ENCODE measurements around the gene MTX1. TPM values are rescaled to one million over a fixed set of nuclear protein-coding genes. Genes with fewer than 3 reads are reported as not detected.

The MTX1 gene
- total and polyA plus RNA-seq, 2 of the 4 experiments (the other 2 are of a cell fraction) = 67.2 to 73.7 TPM

DNA sequence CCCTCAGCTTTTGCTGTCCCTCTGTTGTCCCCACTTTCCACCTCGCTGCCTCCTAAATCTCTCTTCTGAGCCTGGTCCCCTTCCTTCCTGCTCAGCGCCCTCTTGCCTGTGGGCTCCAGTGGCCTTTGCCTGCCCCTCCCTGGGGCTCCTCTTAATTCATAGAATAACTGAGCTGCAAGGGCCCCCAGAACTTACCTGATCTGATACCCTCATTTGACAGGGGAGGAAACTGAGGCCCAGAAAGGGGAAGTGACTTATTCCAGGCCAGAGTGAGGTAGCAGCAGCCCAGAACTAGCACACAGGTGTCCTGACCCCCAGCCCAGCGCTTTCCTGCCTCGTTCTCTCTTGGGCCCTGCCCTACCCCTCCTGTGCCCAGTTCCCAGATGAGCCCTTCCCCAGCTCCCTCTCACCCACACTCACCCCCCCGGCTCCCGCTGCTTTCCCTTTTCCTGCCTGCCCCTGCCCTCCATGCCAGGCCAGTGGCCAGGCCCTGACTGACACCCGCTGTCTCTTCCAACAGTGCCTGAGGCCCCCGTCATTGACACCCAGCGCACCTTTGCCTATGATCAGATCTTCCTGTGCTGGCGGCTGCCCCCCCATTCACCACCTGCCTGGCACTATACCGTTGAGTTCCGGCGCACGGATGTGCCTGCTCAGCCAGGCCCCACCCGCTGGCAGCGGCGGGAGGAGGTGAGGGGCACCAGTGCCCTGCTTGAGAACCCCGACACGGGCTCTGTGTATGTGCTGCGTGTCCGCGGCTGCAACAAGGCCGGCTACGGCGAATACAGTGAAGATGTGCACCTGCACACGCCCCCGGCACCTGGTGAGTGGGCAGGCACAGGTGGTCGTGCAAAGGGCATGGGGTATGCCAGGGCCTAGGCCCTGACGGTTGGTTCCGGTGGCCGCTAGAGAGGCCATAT is 29.1 kb upstream of the MTX1 start:
- Histone ChIP-seq H3K9me1 (ENCODE audit: insufficient read depth, low read length) (peaks cover 2% of the 10 kb centered on the region; the same call in 1 of the 2 replicates), H3K4ac (ENCODE audit: low read depth, low read length) (no peak overlapping the region), H3K56ac (ENCODE audit: extremely low read depth, insufficient read depth, low read length) (no peak overlapping the region), H3K4me2 (ENCODE audit: low read depth, low read length) (no peak overlapping the region), H3K9me3 (ENCODE audit: control insufficient read depth, insufficient read depth, low read length) (no peaks in the 10 kb centered on the region), H3K23ac (ENCODE audit: low read depth, low read length) (no peak overlapping the region), H3K9ac (ENCODE audit: low read depth, low read length) (no peak overlapping the region), H3K27me3 (ENCODE audit: control insufficient read depth, insufficient read depth, low read length) (no peaks in the 10 kb centered on the region), H2AK5ac (ENCODE audit: low read depth, low read length) (no peak overlapping the region), H3K79me1 (ENCODE audit: low read depth in 1 of 2, low read length in 2 of 2) (peaks cover 0 to 18% of the 10 kb centered on the region in 2 experiments; a peak in 2 of 4 replicates), H2BK15ac (ENCODE audit: low read depth, low read length) (no peak overlapping the region), H2BK20ac (ENCODE audit: low read depth, low read length) (no peak overlapping the region), H4K5ac (ENCODE audit: low read depth, low read length) (no peak overlapping the region), H2BK5ac (ENCODE audit: low read depth, low read length, poor library complexity, severe bottlenecking) (no peak overlapping the region), H3K36me3 (ENCODE audit: control insufficient read depth, insufficient read depth, low read length) (peaks cover 45% of the 10 kb centered on the region), H3K14ac (replicated peaks; ENCODE audit: low read depth, low read length) (no peak overlapping the region), H2AFZ (replicated peaks; ENCODE audit: low read length, poor library complexity) (peak overlapping the region; percentile 23), H2BK120ac (ENCODE audit: low read depth, low read length) (no peak overlapping the region), H3K27ac (ENCODE audit: insufficient read depth, low read length) (no peak overlapping the region), H4K20me1 (ENCODE audit: insufficient read depth, low read length) (no peaks in the 10 kb centered on the region), H4K91ac (ENCODE audit: insufficient read depth, low read depth, low read length) (no peak overlapping the region), H3K4me3 (ENCODE audit: insufficient read depth, low read depth, low read length) (no peak overlapping the region), H4K8ac (ENCODE audit: low read depth in 2 of 2, low read length in 2 of 2) (no peak overlapping the region), H3K4me1 (ENCODE audit: control insufficient read depth, insufficient read depth, low read length) (no peaks in the 10 kb centered on the region; the same call in none of the 2 replicates), H2AK9ac (replicated peaks; ENCODE audit: low read depth, low read length, poor library complexity) (no peak overlapping the region), H3K18ac (ENCODE audit: low read depth, low read length) (no peak overlapping the region)
- BruUV-seq (replicated peaks) = no TSS peak
- in situ Hi-C loops (cut with MboI; ENCODE audit: low sequenced_read_pairs) = no loop called here
- whole genome bisulfite sequencing, 2 experiments (ENCODE audit: extremely low coverage in 2 of 2, insufficient read length in 1 of 2) = 96% methylated on average over 10 of the region's 31 CpGs; no CpG with 5 or more reads in 1 of the 2 experiments
- ChIA-PET CTCF (no interaction called here), POLR2A (ENCODE audit: unreplicated experiment) (no interaction called here)
- ATAC-seq (ENCODE audit: low read depth) (no peak), DNase-seq (no peak)
- intact Hi-C loops (cut with micrococcal nuclease) = loop anchor here (10.0 kb wide), 2 partner anchors 205 to 415 kb away; partner anchors contain the start of genes CKS1B and SHC1
- dilution Hi-C loops (cut with HindIII; ENCODE audit: low sequenced_read_pairs, unreplicated experiment) = no loop called here
- TF ChIP-seq, protein P1, sequence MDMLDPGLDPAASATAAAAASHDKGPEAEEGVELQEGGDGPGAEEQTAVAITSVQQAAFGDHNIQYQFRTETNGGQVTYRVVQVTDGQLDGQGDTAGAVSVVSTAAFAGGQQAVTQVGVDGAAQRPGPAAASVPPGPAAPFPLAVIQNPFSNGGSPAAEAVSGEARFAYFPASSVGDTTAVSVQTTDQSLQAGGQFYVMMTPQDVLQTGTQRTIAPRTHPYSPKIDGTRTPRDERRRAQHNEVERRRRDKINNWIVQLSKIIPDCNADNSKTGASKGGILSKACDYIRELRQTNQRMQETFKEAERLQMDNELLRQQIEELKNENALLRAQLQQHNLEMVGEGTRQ (IDR thresholded peaks at IDR 0.05; ENCODE audit: low read depth, low read length) = no peak
- TF ChIP-seq CHD1 (IDR thresholded peaks at IDR 0.05; ENCODE audit: low read depth, low read length) (no peak), CEBPB (IDR thresholded peaks at IDR 0.05; ENCODE audit: low read depth, low read length) (no peak), MXI1 (IDR thresholded peaks at IDR 0.05; ENCODE audit: borderline replicate concordance, low read depth, low read length) (no peak), BHLHE40 (IDR thresholded peaks at IDR 0.05; ENCODE audit: low read depth, low read length) (no peak), SMC3 (IDR thresholded peaks at IDR 0.05; ENCODE audit: low read depth, low read length) (no peak), MAFK (IDR thresholded peaks at IDR 0.05; ENCODE audit: low read depth, low read length) (no peak), FOS (IDR thresholded peaks at IDR 0.05; ENCODE audit: low read depth, low read length) (no peak), RCOR1 (IDR thresholded peaks at IDR 0.05; ENCODE audit: insufficient replicate concordance, low read length) (no peak), RAD21 (IDR thresholded peaks at IDR 0.05; ENCODE audit: low read length) (no peak), NFE2L2 (IDR thresholded peaks at IDR 0.05; ENCODE audit: low read depth, low read length) (no peak), MAZ (IDR thresholded peaks at IDR 0.05; ENCODE audit: borderline replicate concordance, low read depth, low read length) (no peak)
- TF ChIP-seq, protein P2, sequence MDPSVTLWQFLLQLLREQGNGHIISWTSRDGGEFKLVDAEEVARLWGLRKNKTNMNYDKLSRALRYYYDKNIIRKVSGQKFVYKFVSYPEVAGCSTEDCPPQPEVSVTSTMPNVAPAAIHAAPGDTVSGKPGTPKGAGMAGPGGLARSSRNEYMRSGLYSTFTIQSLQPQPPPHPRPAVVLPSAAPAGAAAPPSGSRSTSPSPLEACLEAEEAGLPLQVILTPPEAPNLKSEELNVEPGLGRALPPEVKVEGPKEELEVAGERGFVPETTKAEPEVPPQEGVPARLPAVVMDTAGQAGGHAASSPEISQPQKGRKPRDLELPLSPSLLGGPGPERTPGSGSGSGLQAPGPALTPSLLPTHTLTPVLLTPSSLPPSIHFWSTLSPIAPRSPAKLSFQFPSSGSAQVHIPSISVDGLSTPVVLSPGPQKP (IDR thresholded peaks at IDR 0.05; ENCODE audit: borderline replicate concordance, low read depth, low read length) = no peak
- TF ChIP-seq, protein P3, sequence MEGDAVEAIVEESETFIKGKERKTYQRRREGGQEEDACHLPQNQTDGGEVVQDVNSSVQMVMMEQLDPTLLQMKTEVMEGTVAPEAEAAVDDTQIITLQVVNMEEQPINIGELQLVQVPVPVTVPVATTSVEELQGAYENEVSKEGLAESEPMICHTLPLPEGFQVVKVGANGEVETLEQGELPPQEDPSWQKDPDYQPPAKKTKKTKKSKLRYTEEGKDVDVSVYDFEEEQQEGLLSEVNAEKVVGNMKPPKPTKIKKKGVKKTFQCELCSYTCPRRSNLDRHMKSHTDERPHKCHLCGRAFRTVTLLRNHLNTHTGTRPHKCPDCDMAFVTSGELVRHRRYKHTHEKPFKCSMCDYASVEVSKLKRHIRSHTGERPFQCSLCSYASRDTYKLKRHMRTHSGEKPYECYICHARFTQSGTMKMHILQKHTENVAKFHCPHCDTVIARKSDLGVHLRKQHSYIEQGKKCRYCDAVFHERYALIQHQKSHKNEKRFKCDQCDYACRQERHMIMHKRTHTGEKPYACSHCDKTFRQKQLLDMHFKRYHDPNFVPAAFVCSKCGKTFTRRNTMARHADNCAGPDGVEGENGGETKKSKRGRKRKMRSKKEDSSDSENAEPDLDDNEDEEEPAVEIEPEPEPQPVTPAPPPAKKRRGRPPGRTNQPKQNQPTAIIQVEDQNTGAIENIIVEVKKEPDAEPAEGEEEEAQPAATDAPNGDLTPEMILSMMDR (conservative IDR thresholded peaks at IDR 0.05; ENCODE audit: low read depth, low read length) = no peak
